ENCODE measurements around the gene PLIN5.

PLIN5 gene

DNA sequence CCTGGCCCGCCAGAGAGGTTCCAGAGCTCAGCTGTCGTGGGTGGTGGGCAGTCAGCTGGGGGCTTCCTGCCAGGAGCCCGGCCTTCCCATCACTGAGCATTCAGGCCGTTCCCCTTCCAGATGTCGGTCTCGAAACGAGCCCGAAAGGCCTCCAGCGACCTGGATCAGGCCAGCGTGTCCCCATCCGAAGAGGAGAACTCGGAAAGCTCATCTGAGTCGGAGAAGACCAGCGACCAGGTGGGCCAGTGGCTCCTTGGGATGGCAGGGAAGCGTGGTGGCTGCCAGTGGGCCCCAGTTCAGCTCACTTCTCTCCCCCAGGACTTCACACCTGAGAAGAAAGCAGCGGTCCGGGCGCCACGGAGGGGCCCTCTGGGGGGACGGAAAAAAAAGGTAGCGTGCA, 43.6 kb downstream of the PLIN5 start:
- no peak for DNase-seq (ENCODE audit: low spot score)

DNA sequence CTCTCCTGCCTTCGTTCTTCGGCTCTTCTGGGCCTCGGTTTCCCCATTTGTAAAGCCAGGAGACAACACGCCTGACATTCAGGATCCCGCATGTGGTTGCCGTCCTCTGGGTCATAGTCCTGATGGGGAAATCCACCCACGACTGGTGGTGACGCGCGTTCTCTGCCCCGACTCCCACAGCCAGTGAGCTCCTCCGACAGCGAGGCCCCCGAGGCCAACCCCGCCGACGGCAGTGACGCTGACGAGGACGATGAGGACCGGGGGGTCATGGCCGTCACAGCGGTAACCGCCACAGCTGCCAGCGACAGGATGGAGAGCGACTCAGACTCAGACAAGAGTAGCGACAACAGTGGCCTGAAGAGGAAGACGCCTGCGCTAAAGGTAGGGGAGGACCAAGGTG, 46.5 kb downstream of the PLIN5 start:
- no peak for DNase-seq (ENCODE audit: low spot score)

GRCh38 chr19:4487572-4487971, 47.5 kb downstream of the PLIN5 start:
- no peak for DNase-seq (ENCODE audit: low spot score)

- no peak for DNase-seq (ENCODE audit: low spot score)
Observed at GRCh38 chr19:4483385-4483784, 51.6 kb downstream of the PLIN5 start.

GRCh38 chr19:4482721-4483364, 52.2 kb downstream of the PLIN5 start:
- DNase-seq (ENCODE audit: low spot score), result no peak

DNA sequence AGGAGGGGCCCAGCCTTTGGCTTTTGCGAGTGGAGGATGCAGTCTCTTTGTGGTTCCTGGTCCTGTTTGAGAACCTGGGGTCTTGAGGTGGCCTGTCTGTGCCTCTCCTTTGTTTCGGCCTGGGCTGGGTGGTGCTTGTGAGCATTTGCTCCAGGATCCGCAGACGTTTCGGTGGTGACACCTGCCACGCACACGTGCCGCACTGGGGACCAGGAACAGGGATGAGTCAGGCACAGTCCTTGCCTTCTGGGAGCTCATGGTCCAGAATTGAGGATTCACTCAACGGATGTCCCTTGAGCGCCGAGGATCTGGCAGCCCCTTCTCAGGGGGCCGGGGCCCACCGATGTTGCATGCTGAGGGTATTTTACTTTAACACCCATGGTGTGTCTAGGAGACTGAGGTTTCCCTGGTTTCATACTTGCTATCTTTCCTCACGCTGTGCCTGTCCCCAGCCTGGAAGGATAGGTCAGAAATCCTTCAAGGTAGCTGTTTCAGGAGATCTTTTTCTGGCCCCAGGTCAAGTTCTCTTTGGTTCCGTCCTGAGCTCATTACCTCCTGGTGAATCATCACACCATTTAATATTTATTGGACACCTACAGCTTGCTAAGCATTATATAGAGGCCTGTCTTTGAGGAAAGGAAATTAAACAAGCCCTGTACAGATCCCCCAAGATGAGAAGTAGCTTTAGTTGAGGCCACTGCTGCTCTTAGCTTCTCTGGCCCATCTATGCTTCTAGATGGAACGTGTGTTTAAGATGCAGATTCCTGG, 57.8 kb downstream of the PLIN5 start:
- DNase-seq (ENCODE audit: low spot score), result no peak

DNA sequence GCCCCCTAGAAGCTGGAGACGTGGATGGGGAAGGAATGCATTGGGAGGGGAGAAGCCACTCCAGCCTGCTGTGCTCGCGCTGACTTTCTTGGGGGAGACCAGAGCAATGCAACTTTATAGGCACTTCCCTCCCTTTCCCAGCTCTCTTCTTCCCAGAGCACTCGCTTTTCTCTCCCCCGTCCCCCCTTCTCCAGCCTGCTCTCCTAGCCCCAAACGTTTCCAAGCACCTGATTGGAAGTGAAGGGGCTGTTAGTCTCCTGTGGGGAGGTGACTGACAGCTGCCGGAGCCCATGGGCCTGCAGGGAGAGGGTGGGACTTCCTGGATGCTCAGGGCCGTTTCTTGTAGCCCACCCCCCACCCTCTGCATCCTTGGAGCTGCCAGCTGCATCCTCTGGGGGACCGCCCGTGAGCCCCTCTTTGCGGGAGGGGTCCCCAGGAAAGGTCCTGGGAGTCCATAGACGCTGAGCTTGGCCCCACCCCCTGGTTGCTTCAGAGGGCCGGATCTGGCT, 60.5 kb downstream of the PLIN5 start:
- peak; percentile 73 for DNase-seq (ENCODE audit: low spot score)

DNA sequence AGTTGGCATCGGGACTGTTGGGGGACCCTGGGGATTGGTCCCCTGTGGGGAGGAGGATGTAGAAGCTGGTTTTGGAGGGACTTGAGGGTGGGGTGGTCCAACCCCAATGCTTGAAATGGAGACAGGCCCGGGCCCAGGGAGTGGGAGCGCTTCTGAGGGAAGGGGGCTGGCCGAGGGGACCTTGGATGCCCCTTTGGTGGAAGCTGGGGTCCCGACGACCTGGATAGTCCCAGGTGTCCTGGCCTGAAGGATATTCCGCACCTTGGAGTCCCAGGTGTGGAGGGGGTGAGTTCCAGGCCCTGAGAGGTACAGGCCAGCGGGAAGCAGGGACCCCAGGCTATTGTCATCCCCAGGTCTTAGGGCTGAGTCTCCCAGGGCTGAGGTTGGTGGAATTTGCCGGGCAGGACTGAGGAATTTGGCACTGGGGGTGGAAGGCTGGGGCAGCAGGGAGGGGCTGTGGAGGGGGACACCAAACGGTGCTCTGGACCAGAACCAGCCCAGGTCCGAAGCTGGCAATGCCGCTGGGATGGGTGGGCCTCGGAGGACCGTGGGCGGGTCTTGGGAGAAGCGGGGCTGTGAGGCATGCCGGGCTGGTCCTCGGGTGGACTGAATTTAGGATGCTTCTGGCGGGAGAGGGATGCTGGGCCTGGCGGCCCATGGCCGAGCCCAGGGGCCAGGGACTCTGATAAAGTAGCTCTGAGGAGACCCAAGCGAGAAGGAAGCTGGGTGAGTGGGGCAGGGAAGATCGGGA, 61.1 kb downstream of the PLIN5 start:
- no peak for DNase-seq (ENCODE audit: low spot score)

DNA sequence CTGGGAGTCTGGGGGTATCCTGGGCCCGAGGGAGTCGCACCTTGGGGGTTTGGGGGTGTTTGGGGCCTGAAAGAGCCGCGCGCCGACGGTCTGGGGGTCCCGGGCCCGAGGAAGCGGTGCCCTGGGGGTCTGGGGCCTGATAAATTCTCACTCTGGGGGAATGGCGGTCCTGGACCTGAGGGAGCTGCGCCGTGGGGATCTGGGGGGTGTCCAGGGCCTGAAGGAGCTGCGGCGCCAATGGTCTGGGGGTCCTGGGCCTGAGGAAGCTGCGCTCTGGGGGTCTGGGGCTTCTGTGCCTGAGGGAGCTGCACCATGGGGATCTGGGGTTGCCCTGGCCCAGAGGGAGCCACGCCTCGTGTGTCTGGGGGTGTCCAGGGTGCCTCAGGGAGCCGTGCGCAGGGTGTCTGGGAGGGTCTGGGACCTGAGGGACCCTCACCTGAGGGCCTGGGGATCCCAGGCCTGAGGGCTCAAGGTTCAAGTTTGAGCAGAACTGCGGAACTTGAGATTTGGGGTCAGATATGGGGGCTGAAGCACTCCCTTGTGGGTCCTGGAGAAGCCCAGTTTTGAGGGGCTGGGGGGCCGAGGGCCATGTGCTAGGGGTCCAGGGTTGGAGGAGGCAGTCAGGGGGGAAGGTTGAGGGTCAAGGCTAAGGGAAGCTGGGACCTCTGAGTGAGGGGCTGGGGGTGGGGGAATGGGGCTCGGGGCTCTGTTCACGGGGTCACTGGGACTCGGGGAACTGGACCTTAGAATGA, 61.8 kb downstream of the PLIN5 start:
- no peak for DNase-seq (ENCODE audit: low spot score)

Data from putamen (tissue), 1 donor.